ENCODE data around the gene SFTPD.

Gene SFTPD

GRCh38 chr10:79944428-79945395 lies 4.2 kb downstream of the SFTPD start:
- no peaks in the 10 kb centered on the region for H4K20me1 ChIP-seq (ENCODE audit: insufficient read depth, low read length)
- no peak overlapping the region for H3K4me3 ChIP-seq (ENCODE audit: low read length)
- no peaks in the 10 kb centered on the region for H3K79me2 ChIP-seq (ENCODE audit: low read length)
- H3K9me3 ChIP-seq (ENCODE audit: insufficient read depth, low read length): no peaks in the 10 kb centered on the region
- H3K27ac ChIP-seq (ENCODE audit: low read length): no peak overlapping the region
- no peak overlapping the region for H3K9ac ChIP-seq (ENCODE audit: low read length)
- H2AFZ ChIP-seq (ENCODE audit: low read depth, low read length): no peak overlapping the region
- H3K36me3 ChIP-seq (replicated peaks; ENCODE audit: low read depth, low read length): no peaks in the 10 kb centered on the region
- H3K4me1 ChIP-seq (ENCODE audit: low read length): no peaks in the 10 kb centered on the region
- no peak for TF ChIP-seq CTCF (IDR thresholded peaks at IDR 0.05; ENCODE audit: low read depth, low read length)
- no peak for TF ChIP-seq EZH2phosphoT487 (IDR thresholded peaks at IDR 0.05; ENCODE audit: low read depth)
- no peak overlapping the region for H3K4me2 ChIP-seq (ENCODE audit: low read length)
- H3K27me3 ChIP-seq (ENCODE audit: low read depth, low read length): 0 out of 2 replicates have a peak, but pooled peaks cover 6% of the 10 kb centered on the region

GRCh38 chr10:79943871-79944270 lies 5.0 kb downstream of the SFTPD start:
- peaks cover 7% of the 10 kb centered on the region for H3K4me1 ChIP-seq (ENCODE audit: low read length)
- H2AFZ ChIP-seq (ENCODE audit: low read depth, low read length): no peak overlapping the region
- no peak overlapping the region for H3K4me3 ChIP-seq (ENCODE audit: low read length)
- H3K9ac ChIP-seq (ENCODE audit: low read length): no peak overlapping the region
- 0 out of 2 replicates have a peak, but pooled peaks cover 6% of the 10 kb centered on the region for H3K27me3 ChIP-seq (ENCODE audit: low read depth, low read length)
- H4K20me1 ChIP-seq (ENCODE audit: insufficient read depth, low read length): no peaks in the 10 kb centered on the region
- H3K4me2 ChIP-seq (ENCODE audit: low read length): no peak overlapping the region
- H3K9me3 ChIP-seq (ENCODE audit: insufficient read depth, low read length): no peaks in the 10 kb centered on the region
- H3K27ac ChIP-seq (ENCODE audit: low read length): no peak overlapping the region
- no peak for TF ChIP-seq CTCF (IDR thresholded peaks at IDR 0.05; ENCODE audit: low read depth, low read length)
- TF ChIP-seq EZH2phosphoT487 (IDR thresholded peaks at IDR 0.05; ENCODE audit: low read depth): no peak
- H3K36me3 ChIP-seq (replicated peaks; ENCODE audit: low read depth, low read length): no peaks in the 10 kb centered on the region
- H3K79me2 ChIP-seq (ENCODE audit: low read length): no peaks in the 10 kb centered on the region

GRCh38 chr10:79942261-79943185 lies 6.4 kb downstream of the SFTPD start:
- H4K20me1 ChIP-seq (ENCODE audit: insufficient read depth, low read length): no peaks in the 10 kb centered on the region
- TF ChIP-seq EZH2phosphoT487 (IDR thresholded peaks at IDR 0.05; ENCODE audit: low read depth) (no peak), CTCF (IDR thresholded peaks at IDR 0.05; ENCODE audit: low read depth, low read length) (no peak)

More at GRCh38 chr10:79942261-79943185, 6.4 kb downstream of the SFTPD start:
- Histone ChIP-seq H3K9ac (ENCODE audit: low read length) (no peak overlapping the region), H3K79me2 (ENCODE audit: low read length) (no peaks in the 10 kb centered on the region), H3K4me3 (ENCODE audit: low read length) (no peak overlapping the region), H3K4me1 (ENCODE audit: low read length) (peaks cover 15% of the 10 kb centered on the region), H3K27ac (ENCODE audit: low read length) (no peak overlapping the region), H3K4me2 (ENCODE audit: low read length) (no peak overlapping the region), H2AFZ (ENCODE audit: low read depth, low read length) (no peak overlapping the region), H3K9me3 (ENCODE audit: insufficient read depth, low read length) (no peaks in the 10 kb centered on the region), H3K36me3 (replicated peaks; ENCODE audit: low read depth, low read length) (no peaks in the 10 kb centered on the region), H3K27me3 (ENCODE audit: low read depth, low read length) (peaks cover 17% of the 10 kb centered on the region)
